Activated CD4-positive, alpha-beta T cell treated with anti-CD3 and anti-CD28 coated beads, Interleukin-2, Interleukin-4, amounts not matched to agents 100 ng/mL and 50 ng/mL, durations not matched to agents 16 hours and 8 hours (primary cell): ENCODE measurements around the gene DLG1.

Experiments
- DNase-seq: peaks from one replicate; pipeline ENCODE4 v3.0.0-alpha.2; 2020; ENCODE audit warnings: low spot score

The DLG1 gene

GRCh38 chr3:196996454-196997265 is 301.8 kb downstream of the DLG1 start:
- DNase-seq = no peak

- DNase-seq = no peak
Observed at GRCh38 chr3:196995646-196996355, 302.6 kb downstream of the DLG1 start.

- DNase-seq = no peak
Observed at GRCh38 chr3:196995027-196995426, 303.4 kb downstream of the DLG1 start.

- DNase-seq = no peak
Observed at GRCh38 chr3:196994056-196994455, 304.4 kb downstream of the DLG1 start.
